ENCODE measurements around the gene ST6GALNAC3.

The ST6GALNAC3 gene

GRCh38 chr1:76269155-76269554 is 194.6 kb downstream of the ST6GALNAC3 start:
- H3K4me1 ChIP-seq (ENCODE audit: control insufficient read depth, insufficient read depth, low read length) = peaks cover 18% of the 10 kb centered on the region
- no peaks in the 10 kb centered on the region for H3K9me3 ChIP-seq (ENCODE audit: control insufficient read depth, insufficient read depth, low read depth, low read length)
- POLR2A ChIA-PET = no interaction called here
- TF ChIP-seq ZNF658 (tag by site-specific recombination; IDR thresholded peaks at IDR 0.05) (no peak), IKZF3 (tag by site-specific recombination; IDR thresholded peaks at IDR 0.05) (0 out of 2 replicates have a peak, but pooled peaks have one; percentile 51), SCRT2 (tag by site-specific recombination; IDR thresholded peaks at IDR 0.05) (0 out of 2 replicates have a peak, but pooled peaks have one; percentile 55), ZFP41 (tag by site-specific recombination; IDR thresholded peaks at IDR 0.05; ENCODE audit: borderline replicate concordance) (no peak), PRDM10 (tag by site-specific recombination; IDR thresholded peaks at IDR 0.05) (peak; percentile 53; the same call in 1 of the 2 replicates), ZNF157 (tag by site-specific recombination; IDR thresholded peaks at IDR 0.05) (no peak), ZBTB11 (tag by site-specific recombination; conservative IDR thresholded peaks at IDR 0.05; ENCODE audit: low read depth) (no peak), YY1 (tag by site-specific recombination; IDR thresholded peaks at IDR 0.05) (0 out of 2 replicates have a peak, but pooled peaks have one; percentile 31), ZNF266 (tag by site-specific recombination; IDR thresholded peaks at IDR 0.05; ENCODE audit: low read depth) (no peak), SCRT1 (tag by site-specific recombination; IDR thresholded peaks at IDR 0.05; ENCODE audit: borderline replicate concordance) (0 out of 2 replicates have a peak, but pooled peaks have one; percentile 20), ZNF561 (tag by site-specific recombination; IDR thresholded peaks at IDR 0.05; ENCODE audit: borderline replicate concordance) (no peak), ZNF488 (tag by site-specific recombination; IDR thresholded peaks at IDR 0.05) (no peak), ZSCAN4 (tag by site-specific recombination; IDR thresholded peaks at IDR 0.05) (no peak)
- H3K27ac ChIP-seq (ENCODE audit: extremely low read depth, low read depth, low read length) = no peak overlapping the region
- no peaks in the 10 kb centered on the region for H3K36me3 ChIP-seq (ENCODE audit: control insufficient read depth in 2 of 2, insufficient read depth in 1 of 2, low read length in 2 of 2)
- CTCF ChIA-PET = no interaction called here
- no peak overlapping the region for H3K4me3 ChIP-seq (ENCODE audit: low read depth, low read length)

GRCh38 chr1:76274302-76274701 is 199.8 kb downstream of the ST6GALNAC3 start:
- 0 out of 2 replicates have a peak, but pooled peaks have one; percentile 8 for TF ChIP-seq ZBTB20 (tag by site-specific recombination; IDR thresholded peaks at IDR 0.05)
- TF ChIP-seq HOXA7 (CRISPR knock-in tag; IDR thresholded peaks at IDR 0.05; ENCODE audit: borderline replicate concordance) = no peak
- no peak for TF ChIP-seq PRDM1 (tag by site-specific recombination; IDR thresholded peaks at IDR 0.05)
- H3K27ac ChIP-seq (ENCODE audit: extremely low read depth, low read depth, low read length) = no peak overlapping the region
- H3K4me3 ChIP-seq (ENCODE audit: low read depth, low read length) = no peak overlapping the region
- POLR2A ChIA-PET = no interaction called here
- H3K4me1 ChIP-seq (ENCODE audit: control insufficient read depth, insufficient read depth, low read length) = peaks cover 10% of the 10 kb centered on the region; the same call in 1 of the 2 replicates
- no peaks in the 10 kb centered on the region for H3K9me3 ChIP-seq (ENCODE audit: control insufficient read depth, insufficient read depth, low read depth, low read length)
- no peaks in the 10 kb centered on the region for H3K36me3 ChIP-seq (ENCODE audit: control insufficient read depth in 2 of 2, insufficient read depth in 1 of 2, low read length in 2 of 2)
- CTCF ChIA-PET = no interaction called here

All from HEK293 (cell line).